ENCODE measurements around the gene NOX3. TPM values are rescaled to one million over a fixed set of nuclear protein-coding genes. Genes with fewer than 3 reads are reported as not detected.

The NOX3 gene
- total and polyA plus RNA-seq, 10 of the 15 experiments (the other 5 are each of a cell fraction or from before 2014, with no cell fraction given): not detected

DNA sequence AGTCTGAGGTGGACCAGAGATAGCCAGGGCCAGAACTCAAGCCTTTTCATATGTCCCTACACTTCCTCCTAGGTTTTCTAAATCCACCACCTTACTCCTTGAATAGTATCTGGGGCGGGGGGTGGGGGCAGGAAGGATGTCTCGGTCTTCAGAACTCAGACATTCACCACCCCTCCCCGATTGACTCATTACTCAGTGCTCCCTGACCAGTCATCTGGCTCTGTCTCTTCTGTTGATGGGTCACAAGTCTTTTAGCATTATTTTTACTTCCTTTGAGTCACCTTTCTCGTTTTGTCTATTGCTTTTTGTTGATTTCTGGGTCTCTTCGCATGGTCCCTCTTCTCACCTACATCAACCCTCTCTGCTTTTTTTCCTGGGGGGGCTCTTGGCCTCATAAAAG lies 23.3 kb downstream of the NOX3 start:
- H3K4me2 ChIP-seq (ENCODE audit: control insufficient read depth, insufficient read depth): no peak overlapping the region
- intact Hi-C loops (cut with micrococcal nuclease; ENCODE audit: unreplicated experiment): no loop called here
- H3K9ac ChIP-seq (ENCODE audit: control insufficient read depth, insufficient read depth, low read length): no peak overlapping the region
- no peaks in the 10 kb centered on the region for H4K20me1 ChIP-seq (ENCODE audit: control insufficient read depth, insufficient read depth)
- in situ Hi-C loops (cut with MboI): no loop called here
- no peak overlapping the region for H3K27ac ChIP-seq (ENCODE audit: control insufficient read depth, insufficient read depth)
- H3K4me1 ChIP-seq (ENCODE audit: control insufficient read depth, insufficient read depth, low read length): no peaks in the 10 kb centered on the region
- no peaks in the 10 kb centered on the region for H3K9me3 ChIP-seq (replicated peaks; ENCODE audit: control insufficient read depth, insufficient read depth, low read length)
- H3K79me2 ChIP-seq (ENCODE audit: control insufficient read depth, insufficient read depth, low read length): no peaks in the 10 kb centered on the region
- BruUV-seq (replicated peaks): no TSS peak
- DNase-seq (ENCODE audit: low read depth, low spot score) (no peak), ATAC-seq (no peak), FAIRE-seq (no peak)
- POLR2A ChIA-PET: no interaction called here
- H2AFZ ChIP-seq (ENCODE audit: control insufficient read depth, low read depth, low read length): no peak overlapping the region
- H3K36me3 ChIP-seq (ENCODE audit: control insufficient read depth in 2 of 2, insufficient read depth in 2 of 2, low read length in 1 of 2): no peaks in the 10 kb centered on the region
- RAD21 ChIA-PET (ENCODE audit: unreplicated experiment): no interaction called here
- CTCF ChIA-PET: no interaction called here
- H3K4me3 ChIP-seq: no peak overlapping the region
- no peaks in the 10 kb centered on the region for H3K27me3 ChIP-seq (replicated peaks in 1 of 2; ENCODE audit: control insufficient read depth in 2 of 2, insufficient read depth in 2 of 2, low read length in 1 of 2)
- 22% methylated on average over 5 of the region's 5 CpGs for WGBS (ENCODE audit: insufficient coverage, insufficient replicate concordance, low lambda C conversion rate, missing lambda C conversion rate)
- SMC1A ChIA-PET (ENCODE audit: uncharacterized antibody, unreplicated experiment): interaction anchor here (1.9 kb wide), 1 partner anchor 14 kb away, joined by 5 read pairs; no protein-coding TSS in a partner anchor
- TF ChIP-seq, protein P1, sequence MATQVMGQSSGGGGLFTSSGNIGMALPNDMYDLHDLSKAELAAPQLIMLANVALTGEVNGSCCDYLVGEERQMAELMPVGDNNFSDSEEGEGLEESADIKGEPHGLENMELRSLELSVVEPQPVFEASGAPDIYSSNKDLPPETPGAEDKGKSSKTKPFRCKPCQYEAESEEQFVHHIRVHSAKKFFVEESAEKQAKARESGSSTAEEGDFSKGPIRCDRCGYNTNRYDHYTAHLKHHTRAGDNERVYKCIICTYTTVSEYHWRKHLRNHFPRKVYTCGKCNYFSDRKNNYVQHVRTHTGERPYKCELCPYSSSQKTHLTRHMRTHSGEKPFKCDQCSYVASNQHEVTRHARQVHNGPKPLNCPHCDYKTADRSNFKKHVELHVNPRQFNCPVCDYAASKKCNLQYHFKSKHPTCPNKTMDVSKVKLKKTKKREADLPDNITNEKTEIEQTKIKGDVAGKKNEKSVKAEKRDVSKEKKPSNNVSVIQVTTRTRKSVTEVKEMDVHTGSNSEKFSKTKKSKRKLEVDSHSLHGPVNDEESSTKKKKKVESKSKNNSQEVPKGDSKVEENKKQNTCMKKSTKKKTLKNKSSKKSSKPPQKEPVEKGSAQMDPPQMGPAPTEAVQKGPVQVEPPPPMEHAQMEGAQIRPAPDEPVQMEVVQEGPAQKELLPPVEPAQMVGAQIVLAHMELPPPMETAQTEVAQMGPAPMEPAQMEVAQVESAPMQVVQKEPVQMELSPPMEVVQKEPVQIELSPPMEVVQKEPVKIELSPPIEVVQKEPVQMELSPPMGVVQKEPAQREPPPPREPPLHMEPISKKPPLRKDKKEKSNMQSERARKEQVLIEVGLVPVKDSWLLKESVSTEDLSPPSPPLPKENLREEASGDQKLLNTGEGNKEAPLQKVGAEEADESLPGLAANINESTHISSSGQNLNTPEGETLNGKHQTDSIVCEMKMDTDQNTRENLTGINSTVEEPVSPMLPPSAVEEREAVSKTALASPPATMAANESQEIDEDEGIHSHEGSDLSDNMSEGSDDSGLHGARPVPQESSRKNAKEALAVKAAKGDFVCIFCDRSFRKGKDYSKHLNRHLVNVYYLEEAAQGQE (IDR thresholded peaks at IDR 0.05; ENCODE audit: low read depth, low read length): no peak
- TF ChIP-seq SPI1 (IDR thresholded peaks at IDR 0.05; ENCODE audit: borderline replicate concordance, insufficient read depth, low read depth, low read length) (no peak), RB1 (IDR thresholded peaks at IDR 0.05; ENCODE audit: borderline replicate concordance) (no peak), RAD51 (IDR thresholded peaks at IDR 0.05) (no peak), HDAC2 (IDR thresholded peaks at IDR 0.05) (no peak), WRNIP1 (IDR thresholded peaks at IDR 0.05; ENCODE audit: borderline replicate concordance, low read depth, low read length) (no peak), STAT3 (IDR thresholded peaks at IDR 0.05; ENCODE audit: low read depth, low read length) (no peak), MYB (IDR thresholded peaks at IDR 0.05; ENCODE audit: borderline replicate concordance, low read depth, low read length) (no peak), SRF (IDR thresholded peaks at IDR 0.05; ENCODE audit: low read depth in 2 of 2, low read length in 2 of 2) (no peak), IKZF2 (IDR thresholded peaks at IDR 0.05) (no peak), SP1 (IDR thresholded peaks at IDR 0.05; ENCODE audit: low read depth, low read length) (no peak), MYC (IDR thresholded peaks at IDR 0.05; ENCODE audit: insufficient read depth, insufficient read length, insufficient replicate concordance, low read length, severe bottlenecking) (no peak), CHD4 (IDR thresholded peaks at IDR 0.05) (no peak)
- TF ChIP-seq, protein P2, sequence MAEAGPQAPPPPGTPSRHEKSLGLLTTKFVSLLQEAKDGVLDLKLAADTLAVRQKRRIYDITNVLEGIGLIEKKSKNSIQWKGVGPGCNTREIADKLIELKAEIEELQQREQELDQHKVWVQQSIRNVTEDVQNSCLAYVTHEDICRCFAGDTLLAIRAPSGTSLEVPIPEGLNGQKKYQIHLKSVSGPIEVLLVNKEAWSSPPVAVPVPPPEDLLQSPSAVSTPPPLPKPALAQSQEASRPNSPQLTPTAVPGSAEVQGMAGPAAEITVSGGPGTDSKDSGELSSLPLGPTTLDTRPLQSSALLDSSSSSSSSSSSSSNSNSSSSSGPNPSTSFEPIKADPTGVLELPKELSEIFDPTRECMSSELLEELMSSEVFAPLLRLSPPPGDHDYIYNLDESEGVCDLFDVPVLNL (IDR thresholded peaks at IDR 0.05; ENCODE audit: low read depth, low read length): no peak
- TF ChIP-seq, protein P3, sequence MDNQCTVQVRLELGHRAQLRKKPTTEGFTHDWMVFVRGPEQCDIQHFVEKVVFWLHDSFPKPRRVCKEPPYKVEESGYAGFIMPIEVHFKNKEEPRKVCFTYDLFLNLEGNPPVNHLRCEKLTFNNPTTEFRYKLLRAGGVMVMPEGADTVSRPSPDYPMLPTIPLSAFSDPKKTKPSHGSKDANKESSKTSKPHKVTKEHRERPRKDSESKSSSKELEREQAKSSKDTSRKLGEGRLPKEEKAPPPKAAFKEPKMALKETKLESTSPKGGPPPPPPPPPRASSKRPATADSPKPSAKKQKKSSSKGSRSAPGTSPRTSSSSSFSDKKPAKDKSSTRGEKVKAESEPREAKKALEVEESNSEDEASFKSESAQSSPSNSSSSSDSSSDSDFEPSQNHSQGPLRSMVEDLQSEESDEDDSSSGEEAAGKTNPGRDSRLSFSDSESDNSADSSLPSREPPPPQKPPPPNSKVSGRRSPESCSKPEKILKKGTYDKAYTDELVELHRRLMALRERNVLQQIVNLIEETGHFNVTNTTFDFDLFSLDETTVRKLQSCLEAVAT (IDR thresholded peaks at IDR 0.05): no peak
- TF ChIP-seq, protein P4, sequence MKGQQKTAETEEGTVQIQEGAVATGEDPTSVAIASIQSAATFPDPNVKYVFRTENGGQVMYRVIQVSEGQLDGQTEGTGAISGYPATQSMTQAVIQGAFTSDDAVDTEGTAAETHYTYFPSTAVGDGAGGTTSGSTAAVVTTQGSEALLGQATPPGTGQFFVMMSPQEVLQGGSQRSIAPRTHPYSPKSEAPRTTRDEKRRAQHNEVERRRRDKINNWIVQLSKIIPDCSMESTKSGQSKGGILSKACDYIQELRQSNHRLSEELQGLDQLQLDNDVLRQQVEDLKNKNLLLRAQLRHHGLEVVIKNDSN (IDR thresholded peaks at IDR 0.05; ENCODE audit: borderline replicate concordance, extremely low read length, insufficient read depth, low read depth, low read length): no peak
- TF ChIP-seq, protein P5, sequence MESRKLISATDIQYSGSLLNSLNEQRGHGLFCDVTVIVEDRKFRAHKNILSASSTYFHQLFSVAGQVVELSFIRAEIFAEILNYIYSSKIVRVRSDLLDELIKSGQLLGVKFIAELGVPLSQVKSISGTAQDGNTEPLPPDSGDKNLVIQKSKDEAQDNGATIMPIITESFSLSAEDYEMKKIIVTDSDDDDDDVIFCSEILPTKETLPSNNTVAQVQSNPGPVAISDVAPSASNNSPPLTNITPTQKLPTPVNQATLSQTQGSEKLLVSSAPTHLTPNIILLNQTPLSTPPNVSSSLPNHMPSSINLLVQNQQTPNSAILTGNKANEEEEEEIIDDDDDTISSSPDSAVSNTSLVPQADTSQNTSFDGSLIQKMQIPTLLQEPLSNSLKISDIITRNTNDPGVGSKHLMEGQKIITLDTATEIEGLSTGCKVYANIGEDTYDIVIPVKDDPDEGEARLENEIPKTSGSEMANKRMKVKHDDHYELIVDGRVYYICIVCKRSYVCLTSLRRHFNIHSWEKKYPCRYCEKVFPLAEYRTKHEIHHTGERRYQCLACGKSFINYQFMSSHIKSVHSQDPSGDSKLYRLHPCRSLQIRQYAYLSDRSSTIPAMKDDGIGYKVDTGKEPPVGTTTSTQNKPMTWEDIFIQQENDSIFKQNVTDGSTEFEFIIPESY (IDR thresholded peaks at IDR 0.05): no peak
